T-helper 17 cell (primary cell): ENCODE data around the gene PDE6B. TPM values are rescaled to one million over a fixed set of nuclear protein-coding genes. Genes with fewer than 3 reads are reported as not detected.
"Not testable (repeated sequence)": the region's sequence is repeated elsewhere in the genome, so short reads cannot be mapped to it uniquely, and the experiment has no call there.

Source experiments
- ATAC-seq: fragments of 150-1000 bp; cut with Tn5 transposase; 2 replicates; pipeline ENCODE4 v1.10.0; 2021; ENCODE audit warnings: mild to moderate bottlenecking, moderate library complexity
- DNase-seq, 3 donors: peaks; one replicate each; pipeline versions ENCODE4 v3.0.0 to v3.0.0-alpha.2; 2020 to 2021
- H3K9me3 ChIP-seq: one replicate; pipeline ENCODE4 v1.7.0; 2013; ENCODE audit warnings: low read length, mild to moderate bottlenecking; ENCODE audit not compliant: control insufficient read depth, poor library complexity, severe bottlenecking
- H3K27ac Mint-ChIP-seq: one replicate; pipeline ENCODE4 v1.8.0; 2022; ENCODE audit warnings: mild to moderate bottlenecking, moderate library complexity, mixed read lengths
- H3K27me3 Mint-ChIP-seq: one replicate; pipeline ENCODE4 v1.8.0; 2022; ENCODE audit warnings: mixed read lengths
- H3K36me3 Mint-ChIP-seq: one replicate; pipeline ENCODE4 v1.8.0; 2022; ENCODE audit warnings: low read depth, mixed read lengths
- H3K4me1 Mint-ChIP-seq: one replicate; pipeline ENCODE4 v1.8.0; 2022; ENCODE audit warnings: mild to moderate bottlenecking, mixed read lengths
- H3K4me3 Mint-ChIP-seq: one replicate; pipeline ENCODE4 v1.8.0; 2022; ENCODE audit warnings: mild to moderate bottlenecking, moderate library complexity, mixed read lengths
- total RNA-seq, 4 donors: library from RNA in 2 of 4; stranded (reverse) in 2 of 4; gene quantifications; one replicate each; pipeline ENCODE4 v1.2.3 and lab custom pipeline; 2022 to 2026

Gene PDE6B
- total RNA-seq, 2 donors from 2014 or later, result 10.2 to 11.5 TPM

DNA sequence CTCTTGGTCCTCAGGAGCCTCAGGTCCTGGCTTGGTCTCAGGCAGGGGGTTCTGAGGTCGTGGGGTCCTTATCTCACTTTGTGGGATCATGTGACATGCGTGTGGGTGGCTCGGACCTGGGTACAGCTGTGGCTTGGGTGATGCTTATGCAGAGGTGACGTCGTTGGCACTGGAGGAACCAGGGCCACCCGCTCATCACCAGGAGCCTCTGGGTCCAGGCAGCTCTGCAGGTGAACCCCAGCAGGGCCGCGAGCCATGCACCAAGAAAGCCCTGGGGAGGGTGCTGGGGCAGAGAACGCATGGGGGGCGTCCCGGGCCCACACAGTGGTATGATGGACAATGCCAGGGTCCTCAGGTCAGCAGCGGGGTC is 40.0 kb downstream of the PDE6B start:
- DNase-seq (no peak), ATAC-seq (no peak)
- H3K4me3 Mint-ChIP-seq, result no peak overlapping the region
- no peaks in the 10 kb centered on the region for H3K27me3 Mint-ChIP-seq
- H3K36me3 Mint-ChIP-seq, result peaks cover 3% of the 10 kb centered on the region
- H3K27ac Mint-ChIP-seq, result no peak overlapping the region
- peaks cover 7% of the 10 kb centered on the region for H3K4me1 Mint-ChIP-seq
- no peaks in the 10 kb centered on the region for H3K9me3 ChIP-seq

DNA sequence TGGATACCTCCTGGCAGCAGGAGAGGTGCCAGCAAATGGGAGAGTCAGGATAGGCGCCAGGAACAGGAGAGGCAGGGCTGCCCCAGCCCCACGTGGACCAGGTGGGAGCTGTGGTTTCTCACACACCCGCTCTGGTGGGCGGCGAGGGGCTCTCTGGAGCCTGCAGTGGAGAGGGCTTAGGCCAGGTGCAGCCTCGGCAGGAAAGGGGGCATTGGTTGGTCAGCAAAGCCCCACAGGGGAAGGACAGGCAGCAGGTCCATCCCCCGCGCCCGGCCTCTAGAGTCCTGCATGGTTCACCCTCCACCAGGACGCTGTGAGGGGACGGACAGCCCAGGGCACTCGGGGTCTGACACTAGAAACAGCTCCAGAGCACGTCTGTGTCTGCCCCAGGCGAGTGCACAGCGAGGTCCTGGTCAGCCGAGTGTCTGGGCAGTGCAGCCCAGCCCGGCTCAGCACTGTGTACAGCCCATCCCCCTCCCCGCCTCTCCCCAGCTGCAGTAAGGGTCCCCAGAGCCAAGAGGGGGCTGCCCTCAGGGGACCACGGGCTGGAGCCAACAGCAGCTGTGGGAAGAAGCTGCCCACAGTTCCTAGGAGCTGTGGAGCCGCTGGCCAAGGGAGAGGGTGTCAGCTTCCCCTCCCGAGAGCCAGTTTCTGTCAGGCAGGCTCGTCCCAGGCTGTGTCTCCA is 40.5 kb downstream of the PDE6B start:
- Mint-ChIP-seq H3K4me3 (no peak overlapping the region), H3K4me1 (peaks cover 7% of the 10 kb centered on the region), H3K27me3 (no peaks in the 10 kb centered on the region), H3K36me3 (peaks cover 2% of the 10 kb centered on the region), H3K27ac (no peak overlapping the region)
- H3K9me3 ChIP-seq, result no peaks in the 10 kb centered on the region
- ATAC-seq (no peak), DNase-seq (no peak)

DNA sequence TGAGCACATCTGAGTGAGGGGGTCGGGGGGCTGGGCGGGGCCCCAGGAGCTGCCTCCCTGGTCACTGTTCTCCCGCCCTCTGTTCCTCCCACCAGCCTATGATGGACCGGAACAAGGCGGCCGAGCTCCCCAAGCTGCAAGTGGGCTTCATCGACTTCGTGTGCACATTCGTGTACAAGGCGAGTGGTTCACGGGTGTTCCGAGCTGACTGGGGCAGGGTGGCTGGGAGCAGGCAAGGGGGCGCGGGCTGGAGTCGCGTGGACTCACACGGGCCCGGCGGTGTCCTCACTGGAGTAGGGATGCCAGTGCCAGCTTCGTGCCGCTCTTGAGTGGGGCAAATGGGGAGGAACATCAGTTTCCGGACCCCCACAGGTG is 41.0 kb downstream of the PDE6B start:
- H3K36me3 Mint-ChIP-seq, result no peaks in the 10 kb centered on the region
- peaks cover 7% of the 10 kb centered on the region for H3K4me1 Mint-ChIP-seq
- H3K27ac Mint-ChIP-seq, result no peak overlapping the region
- DNase-seq (no peak), ATAC-seq (no peak)
- no peaks in the 10 kb centered on the region for H3K27me3 Mint-ChIP-seq
- no peaks in the 10 kb centered on the region for H3K9me3 ChIP-seq
- no peak overlapping the region for H3K4me3 Mint-ChIP-seq

DNA sequence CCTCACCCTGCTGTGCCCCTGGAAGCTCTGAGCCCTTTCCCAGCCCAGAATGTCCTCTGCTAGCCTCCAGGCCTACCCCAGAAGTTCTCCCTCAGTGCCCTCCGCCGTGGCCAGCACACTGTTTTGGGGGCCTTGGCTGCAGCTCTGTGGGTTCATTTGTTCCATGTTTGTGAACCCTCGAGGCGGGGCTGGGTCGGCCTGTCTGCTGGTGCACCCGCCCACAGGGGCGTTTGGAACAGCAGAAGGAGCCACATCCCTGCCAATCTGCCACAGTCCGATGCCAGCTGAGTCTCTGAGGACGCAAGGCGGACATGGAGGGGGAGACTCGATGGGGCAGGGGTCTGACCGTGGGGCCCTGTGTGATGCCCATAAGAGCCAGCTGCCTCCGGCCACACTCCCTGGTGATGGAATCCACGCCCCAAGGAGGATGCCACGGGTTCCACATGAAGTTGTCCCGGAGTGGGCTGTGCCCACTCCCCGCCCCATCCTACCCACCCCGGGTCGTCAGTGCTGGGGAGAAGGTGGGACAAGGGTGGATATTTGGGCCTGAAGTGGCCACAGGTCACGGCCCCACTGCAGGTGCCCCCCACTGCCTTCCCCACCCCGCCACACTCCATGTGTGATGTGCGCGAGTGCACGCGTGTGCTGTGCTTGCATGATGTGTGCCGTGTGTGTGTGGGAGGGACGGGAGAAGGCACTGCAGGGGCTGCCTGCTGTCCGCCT is 41.6 kb downstream of the PDE6B start:
- DNase-seq (no peak), ATAC-seq (no peak)
- Mint-ChIP-seq H3K4me3 (no peak overlapping the region), H3K4me1 (peaks cover 7% of the 10 kb centered on the region), H3K27ac (no peak overlapping the region), H3K27me3 (no peaks in the 10 kb centered on the region), H3K36me3 (no peaks in the 10 kb centered on the region)
- no peaks in the 10 kb centered on the region for H3K9me3 ChIP-seq

DNA sequence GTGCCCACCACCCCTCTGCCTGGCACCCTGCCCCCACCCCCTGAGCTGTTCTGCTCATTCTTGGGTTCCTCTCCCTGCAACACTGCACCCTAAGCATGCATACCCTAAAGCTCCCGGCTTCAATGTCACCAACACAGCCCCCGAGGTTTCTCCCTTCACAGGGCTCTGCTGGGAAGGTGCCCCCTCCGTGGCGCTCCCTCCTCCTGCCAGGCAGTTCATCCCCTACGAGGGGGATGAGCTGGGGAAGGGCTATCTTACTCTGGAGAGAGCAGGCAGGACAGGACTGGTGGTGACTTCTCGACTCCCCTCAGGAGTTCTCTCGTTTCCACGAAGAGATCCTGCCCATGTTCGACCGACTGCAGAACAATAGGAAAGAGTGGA is 42.2 kb downstream of the PDE6B start:
- Mint-ChIP-seq H3K27me3 (no peaks in the 10 kb centered on the region), H3K4me3 (peak overlapping the region; percentile 19), H3K4me1 (peaks cover 7% of the 10 kb centered on the region), H3K27ac (peak overlapping the region; percentile 24), H3K36me3 (no peaks in the 10 kb centered on the region)
- no peaks in the 10 kb centered on the region for H3K9me3 ChIP-seq
- no peak for ATAC-seq
- DNase-seq, result no peak

DNA sequence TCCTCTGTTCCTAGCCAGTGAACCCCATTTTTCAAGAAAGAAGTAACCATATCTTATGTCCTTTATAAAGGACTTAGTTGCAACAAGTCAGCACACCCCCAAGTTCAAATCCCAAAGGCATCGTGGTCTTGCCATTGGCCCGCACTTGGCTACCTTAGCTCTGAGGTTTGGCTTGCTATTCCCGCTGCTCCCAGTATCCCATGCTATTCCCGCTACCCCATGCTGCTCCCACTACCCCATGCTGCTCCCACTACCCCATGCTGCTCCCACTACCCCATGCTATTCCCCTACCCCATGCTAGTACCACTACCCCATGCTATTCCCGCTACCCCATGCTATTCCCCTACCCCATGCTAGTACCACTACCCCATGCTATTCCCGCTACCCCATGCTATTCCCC is 42.8 kb downstream of the PDE6B start:
- not testable (repeated sequence) for H3K27me3 Mint-ChIP-seq, H3K36me3 Mint-ChIP-seq, H3K4me1 Mint-ChIP-seq, H3K4me3 Mint-ChIP-seq, ATAC-seq, H3K27ac Mint-ChIP-seq, H3K9me3 ChIP-seq, DNase-seq

DNA sequence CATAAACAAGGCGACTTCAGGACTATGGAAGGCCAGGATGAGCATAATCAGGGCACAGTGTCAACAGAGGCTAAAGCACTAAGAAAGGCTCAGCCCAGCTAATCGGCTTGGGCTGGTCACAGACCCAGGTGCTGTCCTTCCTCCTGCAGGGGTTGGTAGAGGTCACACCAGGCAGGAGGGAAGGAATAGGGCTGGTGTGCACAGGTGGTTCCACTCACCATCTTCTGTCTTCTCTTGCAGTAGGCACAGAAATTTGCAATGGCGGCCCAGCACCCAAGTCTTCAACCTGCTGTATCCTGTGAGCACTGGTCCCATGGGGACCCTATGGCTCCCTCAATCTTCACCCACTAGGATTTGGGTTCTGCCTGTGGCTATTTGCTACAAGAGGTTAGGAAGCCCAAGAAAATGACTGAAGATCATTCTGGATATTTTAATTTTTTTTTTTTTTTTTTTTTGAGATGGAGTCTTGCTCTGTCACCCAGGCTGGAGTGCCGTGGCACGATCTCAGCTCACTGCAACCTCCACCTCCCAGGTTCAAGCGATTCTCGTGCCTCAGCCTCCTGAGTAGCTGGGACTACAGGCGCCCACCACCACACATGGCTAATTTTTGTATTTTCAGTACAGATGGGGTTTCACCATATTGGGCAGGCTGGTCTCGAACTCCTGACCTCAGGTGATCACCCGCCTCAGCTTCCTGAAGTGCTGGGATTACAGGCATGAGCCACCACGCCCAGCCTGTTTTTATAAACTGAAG is 44.6 kb downstream of the PDE6B start:
- H3K36me3 Mint-ChIP-seq, H3K27ac Mint-ChIP-seq, H3K4me3 Mint-ChIP-seq, DNase-seq, H3K4me1 Mint-ChIP-seq, H3K27me3 Mint-ChIP-seq, H3K9me3 ChIP-seq, ATAC-seq: not testable (repeated sequence)

DNA sequence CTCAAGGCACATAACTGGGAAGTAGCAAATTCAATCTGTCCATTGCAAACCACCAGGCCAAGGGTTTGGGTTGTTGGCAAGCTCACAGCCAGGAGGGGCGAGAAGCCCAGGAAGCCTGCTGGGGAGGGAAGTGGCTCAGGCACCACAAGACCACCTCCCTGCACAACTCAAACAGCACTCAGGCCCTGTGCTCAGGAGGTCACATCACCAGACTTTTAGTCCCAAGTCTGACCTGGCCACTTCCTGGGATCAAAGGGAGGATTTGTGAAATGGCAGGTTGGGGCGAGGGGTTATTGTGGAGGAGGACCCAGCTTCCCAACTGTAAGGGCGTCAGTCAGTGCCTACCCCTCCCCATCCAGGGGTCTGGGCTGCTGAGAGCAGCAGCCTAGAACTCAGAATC is 46.4 kb downstream of the PDE6B start:
- no peaks in the 10 kb centered on the region for H3K36me3 Mint-ChIP-seq
- H3K4me1 Mint-ChIP-seq, result peaks cover 9% of the 10 kb centered on the region
- no peak for ATAC-seq
- H3K27me3 Mint-ChIP-seq, result no peaks in the 10 kb centered on the region
- H3K27ac Mint-ChIP-seq, result no peak overlapping the region
- no peak overlapping the region for H3K4me3 Mint-ChIP-seq
- H3K9me3 ChIP-seq, result no peaks in the 10 kb centered on the region
- DNase-seq, result no peak

DNA sequence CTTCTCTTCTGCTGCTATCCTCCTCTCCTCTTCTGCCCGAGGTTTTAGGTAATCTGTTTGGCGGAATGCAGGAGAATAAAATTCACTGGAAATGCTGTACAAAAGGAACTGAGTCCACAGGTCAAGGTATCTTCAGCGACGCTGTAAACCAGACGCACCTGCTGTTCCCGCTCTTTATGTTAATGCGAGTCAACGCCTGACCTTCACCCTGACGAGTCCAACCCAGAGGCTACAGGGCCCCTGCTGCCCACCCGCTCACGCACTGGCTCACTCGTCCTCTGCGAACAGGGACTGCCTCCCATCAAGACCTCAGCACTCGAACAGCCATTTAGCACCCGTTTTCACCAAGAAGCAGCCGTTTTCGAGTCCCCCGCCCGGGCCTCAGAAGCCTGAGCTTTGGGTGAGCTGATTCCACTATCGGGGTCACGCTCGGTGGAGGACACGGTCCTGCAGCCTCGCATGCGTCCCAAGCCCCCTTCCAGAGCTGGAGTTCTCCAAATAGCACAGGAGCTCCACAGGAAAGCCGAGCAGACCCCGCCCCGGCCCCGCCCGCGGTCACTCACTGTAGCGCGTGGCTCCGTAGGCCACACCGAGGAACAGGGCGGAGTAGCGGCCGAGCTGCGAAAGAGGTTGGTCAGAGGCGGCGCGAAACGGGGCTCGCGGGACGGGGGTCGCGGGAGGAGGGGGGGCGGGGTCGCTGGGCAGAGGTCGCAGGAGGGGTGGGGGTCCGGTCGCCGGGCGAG is 48.1 kb downstream of the PDE6B start:
- ATAC-seq (no peak), DNase-seq (no peak)
- Mint-ChIP-seq H3K27ac (peak overlapping the region; percentile 73), H3K4me1 (peaks cover 9% of the 10 kb centered on the region), H3K27me3 (no peaks in the 10 kb centered on the region), H3K36me3 (no peaks in the 10 kb centered on the region), H3K4me3 (peak overlapping the region; percentile 86)
- H3K9me3 ChIP-seq, result no peaks in the 10 kb centered on the region

DNA sequence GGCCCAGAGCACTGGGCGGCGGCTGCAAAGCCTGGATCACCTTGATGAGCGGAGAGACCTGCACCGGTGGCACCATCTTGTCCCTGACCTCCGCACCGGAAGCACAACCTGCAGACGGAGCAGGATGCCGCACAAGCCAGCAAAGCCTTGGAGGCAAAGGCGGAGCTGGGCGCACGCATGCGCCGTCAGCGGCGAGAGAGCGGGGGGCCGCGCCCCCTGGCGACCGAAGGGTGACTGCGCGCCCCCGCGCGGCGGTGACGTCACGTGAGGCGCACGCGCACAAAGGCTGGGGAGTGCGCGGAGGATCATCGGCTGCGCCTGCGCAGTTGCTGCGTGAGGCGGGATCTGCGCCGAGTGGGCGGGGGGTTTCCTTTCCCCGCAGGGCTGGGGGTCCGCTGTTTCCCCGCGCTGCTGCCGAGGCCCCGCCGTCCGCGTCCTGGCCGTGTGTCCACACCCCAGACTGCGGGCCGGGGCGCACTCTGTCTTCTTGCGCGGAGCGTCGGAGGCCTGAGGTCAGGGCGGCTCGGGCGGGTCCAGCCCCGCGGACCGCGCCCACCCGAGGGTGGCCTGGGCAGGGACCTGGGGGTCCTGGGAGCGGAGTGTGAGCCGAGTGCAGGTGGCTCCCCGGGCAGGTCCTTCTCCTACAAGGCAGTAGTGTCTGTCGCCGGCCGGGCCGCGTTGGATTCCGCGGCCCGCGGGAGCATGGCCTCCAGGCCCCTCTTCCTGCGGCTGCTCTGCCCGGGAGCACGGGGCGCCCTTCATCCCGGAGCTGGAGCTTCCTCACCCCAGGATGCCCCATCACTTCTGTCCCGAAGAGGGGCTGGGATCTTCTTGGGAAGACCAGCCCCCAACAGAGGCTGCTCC is 49.0 kb downstream of the PDE6B start, which contains the start of the genes ATP5ME and MYL5:
ATP5ME (minus strand) TSS at position 105 of the 864 bp plus-strand sequence; CDS start at position 76, 29 bp downstream.
MYL5 (plus strand) TSS at position 371 of the 864 bp plus-strand sequence. CDS start 3,485 bp downstream, outside the sequence.
- H3K4me1 Mint-ChIP-seq, result peaks cover 9% of the 10 kb centered on the region
- ATAC-seq (peak; percentile 92), DNase-seq (peak; percentile 96 to 97 (median 97))
- peak within 1 kb of the TSS; percentile 73 for H3K27ac Mint-ChIP-seq
- no peaks in the 10 kb centered on the region for H3K36me3 Mint-ChIP-seq
- no peaks in the 10 kb centered on the region for H3K27me3 Mint-ChIP-seq
- H3K9me3 ChIP-seq, result no peaks in the 10 kb centered on the region
- H3K4me3 Mint-ChIP-seq, result peak within 1 kb of the TSS; percentile 86

DNA sequence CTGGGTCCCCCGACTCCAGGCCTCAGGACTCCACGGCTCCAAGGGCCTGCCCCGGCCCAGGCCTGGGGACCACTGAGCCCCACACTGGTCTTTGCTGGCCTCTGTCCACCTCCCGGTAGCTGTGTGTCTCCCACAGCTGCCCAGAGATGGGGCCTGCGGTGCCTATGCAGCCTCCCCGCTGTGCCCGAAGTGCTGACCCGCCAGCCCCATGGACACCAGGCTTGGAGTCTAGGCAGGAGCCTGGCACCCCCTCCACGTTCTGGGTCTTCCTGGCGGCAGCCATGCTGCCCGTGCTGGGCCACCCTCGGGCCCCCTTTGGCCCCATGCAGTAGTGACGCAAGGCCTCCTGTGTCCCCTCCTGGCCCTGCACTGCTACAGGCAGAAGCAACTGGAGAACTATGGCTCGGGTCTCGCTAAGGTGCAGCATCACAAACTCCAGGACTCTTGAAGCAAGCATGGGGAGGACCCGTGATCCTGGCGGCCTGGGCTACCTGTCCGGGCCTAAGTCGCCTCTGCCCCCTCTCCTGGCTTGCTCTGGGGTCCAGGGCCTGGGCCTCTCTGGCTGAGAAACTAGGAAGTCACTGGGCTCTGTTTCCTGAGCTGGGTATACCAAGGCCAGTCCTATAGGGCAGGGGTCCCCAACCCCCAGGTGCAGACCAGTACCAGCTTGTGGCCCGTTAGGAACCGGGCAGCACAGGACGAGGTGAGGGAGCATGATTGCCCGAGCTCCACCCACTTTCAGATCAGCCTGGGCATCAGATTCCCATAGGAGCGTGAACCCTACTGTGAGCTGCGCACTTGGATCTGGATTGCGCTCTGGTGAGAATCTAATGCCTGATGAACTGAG is 49.9 kb downstream of the PDE6B start:
- ATAC-seq, result no peak
- Mint-ChIP-seq H3K4me1 (peaks cover 12% of the 10 kb centered on the region), H3K27me3 (no peaks in the 10 kb centered on the region), H3K27ac (peak overlapping the region; percentile 73), H3K36me3 (no peaks in the 10 kb centered on the region), H3K4me3 (peak overlapping the region; percentile 86)
- no peaks in the 10 kb centered on the region for H3K9me3 ChIP-seq
- no peak for DNase-seq
